GM21619 (cell line): ENCODE data around the gene PTPRZ1.

ENCODE experiments used
- ATAC-seq: cut with Tn5 transposase; IDR thresholded peaks from one replicate; pipeline ENCODE4 v1.9.1; 2021; ENCODE audit not compliant: unreplicated experiment

PTPRZ1 gene

DNA sequence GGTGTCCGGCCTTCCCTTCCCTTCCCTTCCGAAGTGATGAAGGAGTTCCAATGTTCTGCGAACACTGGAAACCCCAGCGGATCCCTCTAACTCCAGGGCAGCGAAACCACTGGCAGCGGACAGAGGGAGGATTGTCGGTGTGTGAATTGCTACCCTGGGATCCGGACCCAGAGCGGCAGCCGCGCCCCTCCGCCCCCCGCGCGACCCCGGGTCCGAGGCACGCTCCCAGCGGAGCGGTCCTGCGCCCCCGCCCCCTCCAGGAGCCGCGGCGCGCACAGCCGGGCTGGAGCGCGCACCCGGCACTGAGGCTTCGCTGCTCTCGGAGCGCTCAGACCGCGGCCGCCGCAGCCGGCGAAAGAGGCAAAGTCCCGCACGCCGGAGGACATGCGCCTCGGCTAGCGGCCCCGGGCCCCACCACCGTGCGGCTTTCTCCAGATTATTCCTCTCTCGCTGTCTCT is at the start of gene PTPRZ1:
TSS of gene PTPRZ1 (plus strand) at position 331 of the 458 bp plus-strand sequence. CDS start 339 bp downstream, outside the sequence.
- ATAC-seq = no peak

DNA sequence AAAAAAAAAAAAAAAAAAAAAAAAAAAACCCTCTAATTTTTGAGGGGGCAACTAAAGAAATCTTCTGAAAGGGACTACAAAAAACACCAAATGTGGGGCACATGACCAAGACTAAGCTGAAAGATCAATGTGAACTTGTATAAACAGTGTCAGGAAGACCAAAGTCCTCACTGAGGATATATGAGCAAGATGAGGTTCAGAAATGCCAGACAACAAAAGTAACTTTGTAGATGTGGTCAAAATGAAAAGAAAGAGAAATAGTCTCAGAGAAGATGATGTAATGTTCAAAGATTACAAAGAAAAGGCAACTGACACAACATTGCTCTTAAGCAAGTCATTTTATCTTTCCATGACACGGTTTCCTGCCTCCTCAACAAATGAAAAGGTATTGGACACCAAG is 48.7 kb upstream of the PTPRZ1 start:
- no peak for ATAC-seq

- no peak for ATAC-seq
These were observed 41.6 kb upstream of the PTPRZ1 start for GRCh38 chr7:121831351-121831750.

DNA sequence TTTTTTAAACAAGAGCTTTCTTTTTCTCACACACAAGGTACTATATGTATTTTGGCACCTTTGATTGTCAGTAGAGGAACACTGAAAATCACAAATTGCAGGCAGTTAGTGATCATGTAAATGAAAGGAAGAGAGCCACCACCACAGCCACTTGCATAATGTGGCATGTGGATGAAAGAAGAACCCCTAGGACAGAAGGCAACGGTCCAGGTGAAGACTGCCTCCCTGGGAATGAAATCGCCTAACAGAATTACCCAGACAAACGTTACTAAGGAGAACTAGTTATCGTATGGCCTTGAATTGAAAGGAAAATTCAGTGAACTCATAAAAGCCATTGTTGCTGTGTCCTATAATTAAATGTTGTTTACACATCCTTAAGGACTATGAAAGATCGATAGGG is 41.2 kb upstream of the PTPRZ1 start:
- no peak for ATAC-seq

DNA sequence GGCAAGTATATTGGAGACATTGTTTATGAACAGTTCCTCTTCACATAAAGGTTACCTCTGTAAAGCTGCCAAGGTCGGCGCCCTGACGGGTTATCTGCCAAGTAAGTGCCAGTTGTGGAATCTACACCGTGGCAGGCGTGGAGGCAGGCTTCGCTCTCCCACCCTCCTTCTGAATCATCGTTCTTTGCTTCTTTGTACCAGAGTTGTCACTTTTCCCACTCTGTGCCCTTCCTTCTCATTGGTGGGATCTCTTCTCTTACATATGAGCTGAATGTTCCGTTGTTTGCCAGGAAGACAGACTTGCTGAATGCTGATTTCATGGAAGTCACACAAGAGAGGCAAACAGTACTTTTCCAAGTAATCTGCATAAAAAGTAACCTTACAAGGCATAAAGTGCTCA is 40.6 kb upstream of the PTPRZ1 start:
- ATAC-seq = no peak

DNA sequence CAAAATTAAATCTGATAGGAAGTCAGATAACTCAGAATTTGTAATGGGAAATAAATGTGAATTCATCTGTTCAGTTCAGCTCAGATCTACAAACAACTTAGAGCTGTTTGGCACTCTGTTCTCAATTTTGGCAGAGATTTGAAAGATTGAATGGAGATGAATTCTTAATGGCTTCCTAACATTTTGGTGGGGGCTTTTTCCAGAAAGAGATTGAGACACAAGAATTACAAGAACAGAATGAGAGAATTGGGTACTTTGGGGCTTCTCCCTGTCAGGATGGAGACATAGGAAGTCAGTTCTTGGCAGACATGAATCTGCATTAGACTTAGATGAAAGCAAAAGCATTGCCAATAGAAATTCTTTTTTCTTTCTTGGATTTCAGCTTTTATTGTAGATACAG is 39.0 kb upstream of the PTPRZ1 start:
- no peak for ATAC-seq

GRCh38 chr7:121837462-121837861 is 35.5 kb upstream of the PTPRZ1 start:
- ATAC-seq = no peak

DNA sequence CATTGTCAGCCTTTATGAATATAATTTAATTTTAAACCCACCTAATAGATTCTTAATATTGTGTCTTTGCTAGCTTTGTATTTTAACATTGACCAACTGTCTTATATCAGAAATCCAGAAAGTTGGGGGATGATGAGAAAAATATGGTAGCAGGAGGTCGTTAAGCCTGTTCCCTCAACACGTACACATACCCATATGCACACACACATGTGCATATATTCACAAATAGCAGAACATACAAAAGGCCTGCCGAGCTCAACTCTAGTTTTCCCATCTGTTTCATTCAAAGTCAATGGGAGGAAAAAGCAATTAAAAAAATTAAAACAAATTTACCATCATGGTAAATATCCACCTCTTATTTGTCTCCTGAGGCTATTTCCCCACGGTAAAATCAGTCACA is 25.9 kb upstream of the PTPRZ1 start:
- ATAC-seq = no peak

DNA sequence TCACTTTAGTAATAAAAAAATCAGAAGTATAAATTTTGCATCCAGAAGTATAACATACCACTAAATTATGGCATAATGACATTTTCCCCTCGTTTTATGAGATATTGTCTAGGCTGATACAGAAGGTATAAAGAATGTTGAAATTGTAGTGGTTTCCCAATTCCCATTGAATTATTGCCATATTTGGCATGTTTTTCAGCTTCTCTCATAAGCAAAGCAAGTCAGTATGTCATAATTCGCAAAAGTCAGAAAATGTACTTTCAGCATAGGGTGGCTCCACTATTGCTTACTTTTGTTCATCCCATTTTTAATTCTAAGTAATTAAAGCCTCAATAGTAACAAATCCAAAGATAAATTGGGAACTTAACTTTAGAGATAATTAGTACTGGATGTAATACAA is 19.7 kb upstream of the PTPRZ1 start:
- no peak for ATAC-seq

DNA sequence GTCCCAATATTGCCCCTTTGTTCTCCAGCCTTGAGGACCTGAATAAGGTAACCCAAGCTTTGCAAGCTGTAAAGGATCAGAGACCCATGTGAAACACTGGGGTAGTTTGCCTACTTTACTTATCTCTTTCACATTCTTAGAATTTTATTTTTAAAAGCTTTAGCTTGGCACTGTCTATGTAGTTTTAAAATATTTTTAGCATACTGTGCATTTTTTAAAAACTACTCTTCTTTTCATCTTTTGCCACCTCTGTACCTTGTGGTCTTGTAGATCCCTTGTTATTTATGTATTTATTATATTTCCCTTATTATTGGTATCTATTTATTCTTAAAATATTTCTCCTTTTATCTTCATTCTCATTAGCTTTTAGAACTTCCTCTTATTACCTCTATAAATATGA is 12.0 kb upstream of the PTPRZ1 start:
- no peak for ATAC-seq

DNA sequence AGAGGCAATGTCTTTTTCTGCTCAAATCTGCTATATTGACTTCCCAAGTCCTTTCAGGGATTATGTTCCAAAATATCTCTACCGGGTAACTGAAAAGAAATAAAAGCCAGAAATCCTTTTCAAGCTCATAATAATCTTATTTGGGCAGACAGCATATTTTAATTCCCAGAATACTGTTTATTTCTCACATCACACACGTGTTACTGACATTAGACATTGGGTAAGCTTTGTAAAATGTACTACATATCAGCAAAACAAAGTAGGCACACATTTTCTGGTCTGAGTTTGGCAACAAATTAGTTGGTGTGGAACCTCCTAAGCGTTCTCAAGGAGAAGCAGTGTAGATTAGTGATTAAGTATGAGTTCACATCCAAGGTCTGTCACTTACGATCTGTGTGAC is 10.4 kb upstream of the PTPRZ1 start:
- ATAC-seq = no peak

DNA sequence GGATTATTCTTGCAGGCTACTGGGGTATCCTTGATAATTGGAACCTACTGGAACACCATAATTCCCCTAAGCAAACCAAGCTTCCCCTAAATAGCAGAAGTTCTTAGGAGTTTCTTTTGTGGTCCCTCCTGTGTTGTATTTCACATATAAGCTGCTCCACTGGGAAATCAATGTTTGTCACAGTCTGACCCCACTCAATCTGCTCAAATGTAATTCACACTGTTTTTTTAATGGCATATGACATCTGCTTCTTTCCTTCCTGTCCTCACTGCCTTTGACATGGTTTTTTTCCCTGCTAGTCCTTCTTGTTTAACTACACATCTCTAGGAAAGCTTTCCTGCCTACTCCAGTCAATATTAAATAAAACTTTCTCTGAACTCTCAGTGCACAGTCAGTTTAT is 1.8 kb upstream of the PTPRZ1 start:
- ATAC-seq = no peak

DNA sequence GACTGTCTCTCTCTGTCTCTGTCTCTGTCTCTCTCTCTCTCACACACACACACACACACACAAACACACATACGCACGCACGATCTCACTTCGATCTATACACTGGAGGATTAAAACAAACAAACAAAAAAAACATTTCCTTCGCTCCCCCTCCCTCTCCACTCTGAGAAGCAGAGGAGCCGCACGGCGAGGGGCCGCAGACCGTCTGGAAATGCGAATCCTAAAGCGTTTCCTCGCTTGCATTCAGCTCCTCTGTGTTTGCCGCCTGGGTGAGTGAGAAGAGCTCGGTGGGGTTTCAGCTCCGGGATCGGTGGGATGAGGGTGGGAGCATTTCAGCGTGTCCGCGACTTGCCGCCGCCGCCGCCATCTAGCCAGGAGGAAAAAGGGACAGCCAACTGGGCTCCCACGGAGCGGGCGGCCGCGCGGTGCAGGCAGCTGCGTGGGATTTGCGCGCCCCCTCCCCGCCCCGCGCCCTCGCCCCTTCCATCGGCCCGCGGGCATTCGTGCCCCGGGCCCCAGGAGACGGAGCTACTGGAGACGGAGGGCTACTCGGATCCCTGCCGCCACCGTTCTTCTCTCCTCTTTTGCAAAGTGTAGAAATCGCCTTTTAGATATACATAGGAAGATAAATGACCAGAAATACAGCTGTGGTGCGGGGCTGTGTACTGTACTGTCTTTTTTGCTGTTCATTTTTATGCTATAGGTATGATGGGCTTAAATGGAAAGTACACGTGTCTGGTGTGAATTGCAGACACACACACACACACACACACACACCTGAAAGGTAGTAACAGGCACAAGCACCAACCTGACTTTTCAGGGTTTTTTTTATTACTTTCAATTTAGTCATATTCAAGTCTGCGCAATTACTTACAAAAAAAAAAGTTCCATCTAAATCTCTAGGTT is 581 bp downstream of the PTPRZ1 start:
- ATAC-seq = no peak

DNA sequence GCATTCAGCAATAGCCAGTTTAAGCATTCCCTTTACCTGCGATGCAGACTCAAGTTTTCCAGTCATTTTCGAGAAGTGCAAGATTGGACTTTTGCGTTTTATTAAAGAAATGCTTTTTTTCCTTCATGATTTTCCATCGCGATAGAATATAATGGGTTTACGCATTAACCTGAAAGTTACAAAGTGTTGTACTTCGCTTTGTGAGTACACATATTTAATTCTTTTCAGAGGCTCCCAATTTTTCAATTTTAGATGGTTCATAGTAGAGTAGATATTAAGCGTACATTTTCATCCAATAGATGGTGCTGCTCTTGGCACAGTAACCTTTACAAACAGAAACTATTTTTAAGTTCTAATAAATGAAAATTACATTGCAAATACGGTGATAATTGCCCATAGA is 1.3 kb downstream of the PTPRZ1 start:
- no peak for ATAC-seq

GRCh38 chr7:121875203-121875602 is 2.2 kb downstream of the PTPRZ1 start:
- no peak for ATAC-seq

DNA sequence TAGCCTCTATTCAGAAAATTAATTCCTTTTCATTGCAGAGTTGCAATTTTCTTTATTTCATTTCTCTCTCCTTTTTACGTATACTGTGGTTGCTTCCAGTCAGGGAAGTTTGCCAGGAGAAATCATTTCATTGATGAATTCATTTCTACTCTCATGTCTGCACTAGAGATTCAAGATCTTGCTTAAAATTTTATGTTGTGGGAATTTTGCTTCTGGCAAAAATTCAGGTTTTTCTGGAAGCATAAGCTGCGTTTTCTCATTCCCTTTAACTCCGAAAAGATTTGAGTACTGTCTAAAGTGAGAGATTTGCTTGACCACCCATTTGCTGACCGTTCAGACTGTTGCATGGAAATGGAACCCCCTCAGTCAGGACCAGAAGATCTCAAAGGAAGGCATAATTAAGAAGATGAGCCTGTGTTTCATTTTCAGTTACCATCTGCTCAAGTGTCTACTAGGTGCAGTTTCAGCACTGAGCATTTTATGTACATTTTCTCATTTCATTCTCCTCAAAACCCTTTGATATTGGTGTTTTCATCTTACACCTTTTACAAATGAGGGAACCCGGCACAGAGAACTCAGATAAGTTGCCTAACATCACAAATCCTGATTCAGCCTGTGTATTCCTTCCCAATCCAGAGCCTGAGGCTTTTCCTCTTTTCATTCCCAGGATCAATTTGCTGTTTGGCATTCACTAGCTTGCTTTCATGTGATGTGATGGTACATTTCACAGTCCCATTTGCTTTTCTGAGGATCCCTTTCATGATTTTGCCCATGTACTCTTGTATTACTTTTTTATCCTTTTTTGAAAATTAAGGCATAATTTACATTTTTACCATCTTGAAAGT is 3.9 kb downstream of the PTPRZ1 start:
- ATAC-seq = no peak

DNA sequence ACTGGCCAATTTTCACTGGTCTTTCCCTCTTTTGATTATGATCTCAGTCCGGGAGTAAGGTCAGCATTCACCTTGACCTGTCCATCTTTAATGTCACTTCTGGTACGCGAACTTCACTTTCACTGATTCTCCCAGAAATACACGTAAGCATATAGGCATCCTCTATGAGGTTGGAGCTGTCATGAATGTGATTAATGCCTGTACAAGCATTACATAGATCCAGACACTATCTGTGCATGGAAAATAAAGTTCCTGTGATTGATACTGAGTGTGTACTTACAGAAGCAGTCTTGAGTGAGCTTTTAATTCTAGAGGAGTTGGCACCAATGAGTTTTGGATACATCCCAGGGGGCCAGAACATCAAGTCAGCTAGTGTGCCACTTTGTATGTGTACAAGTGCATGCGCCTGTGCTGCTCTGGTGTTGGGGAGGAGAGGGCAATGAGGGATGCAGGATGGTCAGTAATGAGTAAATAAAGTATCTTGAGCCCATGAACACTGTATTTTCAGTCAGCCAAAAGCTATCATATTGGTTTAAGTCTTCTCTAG is 6.0 kb downstream of the PTPRZ1 start:
- no peak for ATAC-seq

- no peak for ATAC-seq
These were observed 6.6 kb downstream of the PTPRZ1 start for GRCh38 chr7:121879544-121879943.

DNA sequence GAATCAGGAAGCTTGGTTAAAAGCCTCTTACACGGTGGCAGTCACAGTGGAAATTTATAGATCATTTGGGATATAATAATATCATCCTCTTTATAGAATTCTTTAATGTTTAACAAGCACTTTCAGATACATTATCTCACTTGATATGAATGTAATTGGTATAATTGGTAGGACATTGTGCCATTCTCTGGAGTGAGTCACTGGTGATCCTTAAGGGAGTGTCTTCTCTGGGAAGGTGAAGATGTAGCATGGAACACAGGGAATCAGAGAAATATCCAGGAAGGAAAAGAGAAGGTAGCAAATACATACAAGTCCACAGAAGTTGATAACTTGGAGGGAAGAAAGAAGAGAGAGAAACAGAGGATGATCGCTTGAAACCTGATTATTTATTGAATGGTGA is 9.8 kb downstream of the PTPRZ1 start:
- ATAC-seq = no peak

- no peak for ATAC-seq
These were observed 12.4 kb downstream of the PTPRZ1 start for GRCh38 chr7:121885166-121885920.

DNA sequence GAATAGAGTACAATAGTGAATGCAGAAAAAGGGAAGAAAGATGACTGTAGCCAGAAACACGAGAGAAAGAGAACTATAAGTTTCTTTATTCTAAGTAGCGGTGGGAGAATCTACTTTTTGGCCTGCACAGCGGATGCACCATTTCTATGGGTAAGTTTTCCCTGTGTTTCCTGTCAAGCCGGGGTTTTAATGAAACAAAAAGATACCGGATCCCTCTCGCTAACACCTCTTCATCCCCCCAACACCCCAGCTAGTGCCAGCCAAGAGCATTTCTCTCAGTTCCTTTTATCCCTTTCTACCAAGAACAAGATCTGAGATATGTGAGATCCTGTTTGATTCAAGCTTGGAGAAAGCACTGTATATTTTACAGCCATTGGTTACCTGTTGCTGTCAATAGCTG is 14.7 kb downstream of the PTPRZ1 start:
- no peak for ATAC-seq
